Chondrocyte (in vitro differentiated cells): ENCODE data around the gene FAM53A. TPM values are rescaled to one million over a fixed set of nuclear protein-coding genes. Genes with fewer than 3 reads are reported as not detected.

Source experiments
- DNase-seq: peaks from one replicate; pipeline ENCODE4 v3.0.0; 2021; ENCODE audit warnings: mixed read lengths, low spot score
- H3K27ac Mint-ChIP-seq: one replicate; pipeline ENCODE4 v1.8.0; 2021; ENCODE audit warnings: mild to moderate bottlenecking, moderate library complexity, mixed read lengths; ENCODE audit not compliant: unreplicated experiment
- H3K27me3 Mint-ChIP-seq: 2 replicates; pipeline ENCODE4 v1.8.0; 2021; ENCODE audit warnings: low read depth, mixed read lengths
- H3K36me3 Mint-ChIP-seq: 2 replicates; pipeline ENCODE4 v1.8.0; 2021; ENCODE audit warnings: low read depth, mixed read lengths
- H3K4me1 Mint-ChIP-seq: 2 replicates; pipeline ENCODE4 v1.8.0; 2021; ENCODE audit warnings: low read depth, mild to moderate bottlenecking, mixed read lengths
- H3K4me3 Mint-ChIP-seq: one replicate; pipeline ENCODE4 v1.8.0; 2021; ENCODE audit warnings: mild to moderate bottlenecking, moderate library complexity, mixed read lengths; ENCODE audit not compliant: unreplicated experiment
- H3K9me3 Mint-ChIP-seq: 2 replicates; pipeline ENCODE4 v1.8.0; 2021; ENCODE audit warnings: low read depth, mixed read lengths
- CTCF ChIP-seq: fragments of 200-600 bp; sonication (generic); IDR thresholded peaks from 2 replicates; pipeline ENCODE4 v1.5.0; 2021; ENCODE audit warnings: antibody characterized with exemption, mild to moderate bottlenecking, moderate library complexity
- total RNA-seq: library from RNA; stranded (reverse); gene quantifications from 3 replicates; pipeline ENCODE4 v1.2.1, GENCODE V29; 2021

Gene FAM53A
- total RNA-seq, 1 donor from 2014 or later: 6.9 TPM

- Mint-ChIP-seq H3K9me3 (no peaks in the 10 kb centered on the region), H3K4me3 (no peak overlapping the region), H3K27me3 (no peaks in the 10 kb centered on the region), H3K27ac (no peak overlapping the region), H3K36me3 (no peaks in the 10 kb centered on the region), H3K4me1 (no peaks in the 10 kb centered on the region)
- TF ChIP-seq CTCF: no peak
- DNase-seq: no peak
These were observed 60.1 kb downstream of the FAM53A start for GRCh38 chr4:1623821-1624518.

- Mint-ChIP-seq H3K9me3 (no peaks in the 10 kb centered on the region), H3K27ac (no peak overlapping the region), H3K4me3 (no peak overlapping the region), H3K4me1 (no peaks in the 10 kb centered on the region), H3K36me3 (no peaks in the 10 kb centered on the region), H3K27me3 (no peaks in the 10 kb centered on the region)
- TF ChIP-seq CTCF: no peak
- no peak for DNase-seq
These were observed 60.7 kb downstream of the FAM53A start for GRCh38 chr4:1623400-1623799.

- Mint-ChIP-seq H3K27ac (no peak overlapping the region), H3K36me3 (no peaks in the 10 kb centered on the region), H3K4me1 (no peaks in the 10 kb centered on the region), H3K4me3 (no peak overlapping the region), H3K27me3 (no peaks in the 10 kb centered on the region), H3K9me3 (peaks cover under 1% of the 10 kb centered on the region)
- no peak for DNase-seq
- TF ChIP-seq CTCF: no peak
These were observed 61.2 kb downstream of the FAM53A start for GRCh38 chr4:1622956-1623355.

DNA sequence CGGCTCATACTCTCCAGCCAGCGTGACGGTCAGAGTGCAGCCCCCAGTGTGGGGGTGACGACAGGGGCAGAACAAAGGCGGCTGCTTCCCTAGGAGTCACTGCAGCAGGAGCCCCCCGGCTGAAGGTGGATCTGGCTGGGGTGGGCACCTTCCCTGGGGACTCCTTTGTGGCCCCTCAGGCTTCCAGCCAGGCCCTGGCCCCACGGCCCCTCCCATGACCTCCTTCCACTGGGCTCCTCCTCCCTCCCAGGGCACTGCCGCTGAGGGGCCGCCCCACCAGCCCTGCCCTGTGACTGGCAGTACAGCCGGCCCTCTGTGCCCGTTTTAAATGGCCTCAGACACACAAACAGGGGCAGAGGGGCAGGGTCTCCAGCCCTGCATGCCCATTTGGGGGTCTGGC, 61.9 kb downstream of the FAM53A start:
- H3K9me3 Mint-ChIP-seq: peaks cover 8% of the 10 kb centered on the region
- no peak overlapping the region for H3K4me3 Mint-ChIP-seq
- H3K27ac Mint-ChIP-seq: no peak overlapping the region
- no peaks in the 10 kb centered on the region for H3K27me3 Mint-ChIP-seq
- H3K4me1 Mint-ChIP-seq: no peaks in the 10 kb centered on the region
- no peak for DNase-seq
- peaks cover 7% of the 10 kb centered on the region for H3K36me3 Mint-ChIP-seq
- no peak for TF ChIP-seq CTCF

- peaks cover 9% of the 10 kb centered on the region for H3K36me3 Mint-ChIP-seq
- no peaks in the 10 kb centered on the region for H3K27me3 Mint-ChIP-seq
- no peak for TF ChIP-seq CTCF
- H3K9me3 Mint-ChIP-seq: peaks cover 9% of the 10 kb centered on the region
- no peaks in the 10 kb centered on the region for H3K4me1 Mint-ChIP-seq
- no peak overlapping the region for H3K4me3 Mint-ChIP-seq
- DNase-seq: no peak
- H3K27ac Mint-ChIP-seq: no peak overlapping the region
These were observed 62.6 kb downstream of the FAM53A start for GRCh38 chr4:1621526-1621925.
